DND-41 (cell line): ENCODE results near the gene STAMBPL1.

Source experiments
- ATAC-seq: fragments of 200-7000 bp; cut with Tn5 transposase; 3 replicates; pipeline ENCODE4 v1.9.1; 2021; ENCODE audit warnings: low read depth; ENCODE audit not compliant: insufficient read depth
- DNase-seq: peaks from one replicate; pipeline ENCODE4 v3.0.0-alpha.2; 2020
- H2AFZ ChIP-seq: 2 replicates; pipeline ENCODE4 v1.6.0; 2012; ENCODE audit warnings: low read depth, low read length
- H3K27ac ChIP-seq: 2 replicates; pipeline ENCODE4 v1.5.1; 2012; ENCODE audit warnings: low read length, inconsistent platforms
- H3K27me3 ChIP-seq: fragments of 200-600 bp; sonication (generic); 2 replicates; pipeline ENCODE4 v1.6.0; 2012; ENCODE audit warnings: low read length, mild to moderate bottlenecking, inconsistent platforms; ENCODE audit not compliant: insufficient read depth, poor library complexity
- H3K36me3 ChIP-seq: 2 replicates; pipeline ENCODE4 v1.5.1; 2012; ENCODE audit warnings: low read length, inconsistent platforms; ENCODE audit not compliant: insufficient read depth
- H3K4me1 ChIP-seq: 2 replicates; pipeline ENCODE4 v1.5.1; 2012; ENCODE audit warnings: mild to moderate bottlenecking, low read length; ENCODE audit not compliant: insufficient read depth
- H3K4me2 ChIP-seq: 2 replicates; pipeline ENCODE4 v1.6.0; 2012; ENCODE audit warnings: mild to moderate bottlenecking, moderate library complexity, low read length, inconsistent platforms; ENCODE audit not compliant: insufficient read depth
- H3K4me3 ChIP-seq, 2 experiments: fragments of 200-600 bp in 1 of 2; shearing (Covaris generic) in 1 of 2; 2 replicates each; pipeline ENCODE4 v1.5.1; 2012 to 2016; ENCODE audit warnings: inconsistent platforms in 2 of 2, low read length in 2 of 2, mild to moderate bottlenecking in 2 of 2, low read depth in 1 of 2, moderate library complexity in 1 of 2
- H3K79me2 ChIP-seq: 2 replicates; pipeline ENCODE4 v1.6.0; 2012; ENCODE audit warnings: low read length, inconsistent platforms; ENCODE audit not compliant: insufficient read depth
- H3K9ac ChIP-seq: 2 replicates; pipeline ENCODE4 v1.6.0; 2012; ENCODE audit warnings: low read depth, mild to moderate bottlenecking, inconsistent platforms, low read length, moderate library complexity
- H3K9me3 ChIP-seq: 2 replicates; pipeline ENCODE4 v1.5.1; 2012; ENCODE audit warnings: low read length, moderate library complexity, mild to moderate bottlenecking, inconsistent platforms; ENCODE audit not compliant: insufficient read depth, severe bottlenecking
- H4K20me1 ChIP-seq: 2 replicates; pipeline ENCODE4 v1.6.0; 2012; ENCODE audit warnings: low read length; ENCODE audit not compliant: insufficient read depth
- CTCF ChIP-seq: IDR thresholded peaks from 2 replicates; pipeline ENCODE4 v1.5.1; 2012; ENCODE audit warnings: borderline replicate concordance, low read length, moderate library complexity, mild to moderate bottlenecking; ENCODE audit not compliant: poor library complexity, severe bottlenecking; ENCODE audit errors: extremely low read depth
- EZH2 ChIP-seq: IDR thresholded peaks from 3 replicates; pipeline ENCODE4 v1.6.1; 2012; ENCODE audit warnings: borderline replicate concordance, low read depth, mild to moderate bottlenecking, moderate library complexity, low read length, inconsistent platforms; ENCODE audit not compliant: severe bottlenecking

The STAMBPL1 gene

DNA sequence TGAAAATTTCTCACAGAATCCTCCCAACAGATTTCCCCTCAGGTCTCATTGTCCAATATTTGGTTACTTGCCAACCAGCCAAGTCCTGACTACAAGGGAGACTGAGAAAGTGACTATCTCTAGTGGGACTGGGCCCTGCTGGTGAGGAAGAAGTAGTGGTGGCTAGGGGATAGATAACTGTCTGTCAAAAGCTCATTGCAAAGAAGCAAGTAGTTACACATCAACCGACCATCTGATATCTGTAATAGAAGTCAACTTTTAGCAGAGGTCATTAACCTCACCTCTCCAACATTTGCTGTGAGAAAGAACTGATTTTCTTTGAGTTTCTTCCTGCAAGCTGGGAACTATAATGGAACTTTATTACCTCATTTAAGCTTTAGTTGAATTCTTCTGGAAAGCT is 15.2 kb downstream of the STAMBPL1 start:
- Histone ChIP-seq H2AFZ (no peak overlapping the region), H3K9me3 (no peaks in the 10 kb centered on the region), H3K9ac (no peak overlapping the region), H3K27me3 (no peaks in the 10 kb centered on the region), H3K4me2 (no peak overlapping the region), H3K79me2 (peaks cover 87% of the 10 kb centered on the region), H3K36me3 (peaks cover 29% of the 10 kb centered on the region), H4K20me1 (peaks cover 9% of the 10 kb centered on the region; the same call in 1 of the 2 replicates), H3K27ac (no peak overlapping the region), H3K4me3 (no peak overlapping the region), H3K4me1 (peaks cover 3% of the 10 kb centered on the region; the same call in 1 of the 2 replicates)
- no peak for DNase-seq
- TF ChIP-seq CTCF = no peak
- no peak for ATAC-seq

- Histone ChIP-seq H3K9ac (no peak overlapping the region), H3K4me1 (peaks cover 3% of the 10 kb centered on the region; the same call in 1 of the 2 replicates), H3K27me3 (no peaks in the 10 kb centered on the region), H4K20me1 (peaks cover 9% of the 10 kb centered on the region; the same call in 1 of the 2 replicates), H2AFZ (no peak overlapping the region), H3K4me3 (no peak overlapping the region), H3K9me3 (no peaks in the 10 kb centered on the region), H3K79me2 (peaks cover 75% of the 10 kb centered on the region), H3K36me3 (peaks cover 38% of the 10 kb centered on the region), H3K4me2 (no peak overlapping the region), H3K27ac (no peak overlapping the region)
- ATAC-seq (no peak), DNase-seq (no peak)
- no peak for TF ChIP-seq CTCF
- TF ChIP-seq EZH2 = no peak
These were observed 16.4 kb downstream of the STAMBPL1 start for GRCh38 chr10:88896372-88896993.

DNA sequence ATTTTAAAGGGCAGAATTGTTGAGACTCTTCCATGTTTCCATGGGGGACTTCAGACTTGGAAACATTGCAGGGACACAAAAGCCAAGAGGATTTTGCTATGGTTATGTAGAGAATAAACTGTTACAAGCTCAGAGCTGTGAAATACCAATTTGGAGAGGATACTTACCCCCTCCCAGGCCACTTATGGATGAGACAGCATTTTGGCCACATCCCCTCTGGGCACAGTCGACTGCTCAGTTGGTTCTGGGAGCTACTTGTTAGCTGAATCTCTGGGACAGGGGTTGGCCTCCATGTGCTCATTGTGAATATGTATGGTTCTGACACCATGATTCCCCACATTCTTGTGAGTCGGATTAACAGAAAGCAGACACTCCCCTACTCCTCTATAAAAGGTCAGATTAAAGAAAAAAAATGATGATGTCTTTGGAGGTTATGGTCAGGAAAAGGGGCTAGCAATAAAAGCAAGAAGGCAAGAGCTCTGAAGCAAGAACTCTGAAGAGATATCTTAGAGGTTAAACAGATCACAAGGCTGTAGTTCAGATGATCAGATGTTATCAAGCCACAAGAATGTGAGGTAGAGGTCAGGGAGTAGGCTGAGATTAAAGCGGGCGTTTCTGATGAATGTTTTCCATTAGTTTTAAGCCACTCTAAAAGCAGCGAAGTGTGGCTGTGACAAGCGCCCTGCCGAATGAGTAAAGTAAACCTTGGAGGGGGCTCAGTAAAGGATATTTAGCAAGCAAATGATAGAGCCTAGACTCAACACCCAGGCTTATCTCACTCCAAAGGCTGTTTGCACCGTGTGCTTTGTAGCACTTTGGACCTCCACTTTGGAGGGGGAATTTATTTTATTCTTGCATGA is 17.2 kb downstream of the STAMBPL1 start:
- Histone ChIP-seq H3K9ac (no peak overlapping the region), H3K79me2 (peaks cover 68% of the 10 kb centered on the region), H3K36me3 (peaks cover 45% of the 10 kb centered on the region), H4K20me1 (peaks cover 7% of the 10 kb centered on the region; the same call in 1 of the 2 replicates), H3K4me1 (peaks cover 2% of the 10 kb centered on the region; the same call in 1 of the 2 replicates), H3K4me2 (no peak overlapping the region), H3K27ac (no peak overlapping the region), H3K27me3 (no peaks in the 10 kb centered on the region), H3K4me3 (no peak overlapping the region), H3K9me3 (no peaks in the 10 kb centered on the region), H2AFZ (no peak overlapping the region)
- ATAC-seq (no peak), DNase-seq (no peak)
- TF ChIP-seq CTCF = no peak
- no peak for TF ChIP-seq EZH2
